ENCODE data around the gene CAMTA1. TPM values are rescaled to one million over a fixed set of nuclear protein-coding genes. Genes with fewer than 3 reads are reported as not detected.
A peak's percentile ranks its signal among the peaks of the same experiment; 100 is the strongest.

Gene CAMTA1
- total RNA-seq, 1 donor from 2014 or later = 77.6 TPM

DNA sequence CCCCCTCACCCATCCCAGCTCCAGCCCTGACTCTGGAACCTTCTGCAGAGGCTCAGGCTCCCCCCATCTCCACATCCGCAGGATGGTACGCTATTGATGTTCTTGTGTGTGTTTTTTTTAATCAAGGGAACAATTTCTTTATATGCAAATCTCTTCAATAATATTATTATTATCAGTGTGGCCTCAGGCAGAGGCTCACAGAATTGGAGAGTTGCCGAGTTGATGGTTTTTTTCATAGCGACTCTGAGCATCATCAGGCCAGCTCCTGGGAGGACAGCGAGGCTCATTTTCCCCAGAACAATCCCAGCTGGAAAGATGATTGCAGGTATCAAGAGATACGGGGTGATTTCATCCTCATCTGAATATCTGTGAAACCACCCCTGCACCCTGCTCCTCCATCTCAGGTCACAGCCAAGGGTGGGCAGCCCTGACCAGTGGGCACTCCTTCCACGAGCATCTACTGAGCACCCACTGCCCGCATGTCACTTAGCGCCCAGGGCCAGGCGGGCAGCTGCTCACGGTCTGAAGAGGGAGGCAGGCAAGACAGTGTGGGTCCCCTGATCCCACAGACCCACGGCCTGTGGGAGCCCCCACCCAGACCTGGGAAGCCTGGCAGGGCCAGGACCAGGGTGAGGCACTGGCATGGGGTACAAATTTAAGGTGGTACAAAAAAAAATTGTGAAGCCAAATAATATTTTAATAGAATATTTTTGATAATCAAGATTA is 740.2 kb downstream of the CAMTA1 start:
- Mint-ChIP-seq H3K9me3 (ENCODE audit: unreplicated experiment) (no peaks in the 10 kb centered on the region), H3K27me3 (ENCODE audit: low read depth, unreplicated experiment) (peaks cover 5% of the 10 kb centered on the region), H3K27ac (ENCODE audit: unreplicated experiment) (no peak overlapping the region), H3K4me1 (ENCODE audit: low read depth, unreplicated experiment) (peaks cover 7% of the 10 kb centered on the region), H3K4me3 (ENCODE audit: unreplicated experiment) (no peak overlapping the region), H3K36me3 (ENCODE audit: low read depth, unreplicated experiment) (no peaks in the 10 kb centered on the region)
- Histone ChIP-seq H3K4me1 (ENCODE audit: insufficient read depth, low read length) (peaks cover 19% of the 10 kb centered on the region), H3K4me3 (ENCODE audit: insufficient read depth, low read depth, low read length) (no peak overlapping the region), H3K36me3 (ENCODE audit: insufficient read depth, low read length) (no peaks in the 10 kb centered on the region), H3K9me3 (ENCODE audit: insufficient read depth, low read depth, low read length) (no peaks in the 10 kb centered on the region), H3K4me2 (ENCODE audit: low read length) (no peak overlapping the region), H2AFZ (ENCODE audit: low read depth, low read length) (no peak overlapping the region), H3K27me3 (ENCODE audit: insufficient read depth, low read length) (no peaks in the 10 kb centered on the region), H3K9ac (ENCODE audit: low read length) (no peak overlapping the region), H3K79me2 (ENCODE audit: insufficient read depth, low read length) (no peaks in the 10 kb centered on the region), H4K20me1 (ENCODE audit: insufficient read depth, low read length) (no peaks in the 10 kb centered on the region), H3K27ac (ENCODE audit: low read depth, low read length) (no peak overlapping the region)
- DNase-seq (ENCODE audit: low read depth) = no peak
- TF ChIP-seq EZH2 (IDR thresholded peaks at IDR 0.05; ENCODE audit: insufficient read depth, low read length) (no peak), CTCF (IDR thresholded peaks at IDR 0.05; ENCODE audit: insufficient read depth, low read depth, low read length) (no peak)
- no peak for FAIRE-seq

DNA sequence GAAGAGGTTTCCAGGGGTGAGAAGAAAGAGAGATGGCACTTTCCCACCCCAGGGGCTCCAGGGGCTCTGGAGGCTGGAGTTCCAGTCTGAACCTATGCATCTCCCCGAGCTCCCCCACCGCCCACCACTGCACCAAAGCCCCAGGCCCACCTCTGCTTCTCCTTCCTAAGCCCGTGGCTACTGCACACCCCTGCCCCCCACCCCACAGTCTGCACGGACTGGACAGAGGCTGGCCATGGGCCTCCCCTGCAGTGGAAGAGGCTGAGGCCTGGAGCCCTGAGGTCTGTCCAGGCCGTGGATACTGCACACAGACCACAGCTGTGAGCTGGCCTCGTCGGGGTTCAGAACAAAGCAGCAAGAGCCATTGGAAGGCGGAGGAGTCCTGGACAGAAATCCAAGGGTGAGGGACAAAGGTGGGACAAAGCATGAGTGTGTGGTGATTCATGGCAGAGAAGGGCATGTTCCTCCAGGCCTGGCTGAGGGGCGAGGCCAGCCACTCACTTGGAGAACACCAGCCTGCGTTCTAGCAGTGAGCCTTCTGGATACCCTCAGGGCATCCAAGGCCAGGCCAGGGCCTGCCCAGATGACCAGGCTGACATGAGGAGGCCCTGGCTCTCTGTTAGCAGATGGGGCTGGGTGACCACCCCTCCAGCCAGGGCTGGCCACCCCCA is 741.1 kb downstream of the CAMTA1 start:
- Histone ChIP-seq H4K20me1 (ENCODE audit: insufficient read depth, low read length) (no peaks in the 10 kb centered on the region), H3K36me3 (ENCODE audit: insufficient read depth, low read length) (no peaks in the 10 kb centered on the region), H3K9ac (ENCODE audit: low read length) (no peak overlapping the region), H3K9me3 (ENCODE audit: insufficient read depth, low read depth, low read length) (no peaks in the 10 kb centered on the region), H2AFZ (ENCODE audit: low read depth, low read length) (peak overlapping the region; percentile 51), H3K27ac (ENCODE audit: low read depth, low read length) (peak overlapping the region; percentile 31), H3K4me1 (ENCODE audit: insufficient read depth, low read length) (peaks cover 19% of the 10 kb centered on the region), H3K27me3 (ENCODE audit: insufficient read depth, low read length) (no peaks in the 10 kb centered on the region), H3K4me2 (ENCODE audit: low read length) (peak overlapping the region; percentile 3), H3K79me2 (ENCODE audit: insufficient read depth, low read length) (no peaks in the 10 kb centered on the region), H3K4me3 (ENCODE audit: insufficient read depth, low read depth, low read length) (no peak overlapping the region)
- H3K27ac Mint-ChIP-seq (ENCODE audit: unreplicated experiment) = no peak overlapping the region
- peaks cover 3% of the 10 kb centered on the region for H3K27me3 Mint-ChIP-seq (ENCODE audit: low read depth, unreplicated experiment)
- no peak overlapping the region for H3K4me3 Mint-ChIP-seq (ENCODE audit: unreplicated experiment)
- no peaks in the 10 kb centered on the region for H3K9me3 Mint-ChIP-seq (ENCODE audit: unreplicated experiment)
- FAIRE-seq = no peak
- H3K4me1 Mint-ChIP-seq (ENCODE audit: low read depth, unreplicated experiment) = peaks cover 7% of the 10 kb centered on the region
- TF ChIP-seq CTCF (IDR thresholded peaks at IDR 0.05; ENCODE audit: insufficient read depth, low read depth, low read length) (no peak), EZH2 (IDR thresholded peaks at IDR 0.05; ENCODE audit: insufficient read depth, low read length) (no peak)
- no peaks in the 10 kb centered on the region for H3K36me3 Mint-ChIP-seq (ENCODE audit: low read depth, unreplicated experiment)
- no peak for DNase-seq (ENCODE audit: low read depth)

Data from astrocyte (in vitro differentiated cells and primary cell).